Rectal smooth muscle tissue (tissue), 1 donor: ENCODE results near the gene CLDN9.
"Not testable (repeated sequence)": the region's sequence is repeated elsewhere in the genome, so short reads cannot be mapped to it uniquely, and the experiment has no call there.

Experiments used
- H3K27ac ChIP-seq: one replicate; pipeline ENCODE4 v1.7.0; 2013; ENCODE audit warnings: low read depth, low read length, inconsistent platforms
- H3K27me3 ChIP-seq: one replicate; pipeline ENCODE4 v1.7.0; 2013; ENCODE audit warnings: low read length; ENCODE audit not compliant: control insufficient read depth, insufficient read depth
- H3K36me3 ChIP-seq: one replicate; pipeline ENCODE4 v1.7.0; 2013; ENCODE audit warnings: low read length; ENCODE audit not compliant: control insufficient read depth, insufficient read depth
- H3K4me1 ChIP-seq: one replicate; pipeline ENCODE4 v1.7.0; 2013; ENCODE audit warnings: low read length; ENCODE audit not compliant: control insufficient read depth, insufficient read depth
- H3K4me3 ChIP-seq: one replicate; pipeline ENCODE4 v1.7.0; 2013; ENCODE audit warnings: low read length
- H3K9ac ChIP-seq: one replicate; pipeline ENCODE4 v1.7.0; 2013; ENCODE audit warnings: low read length

The CLDN9 gene

GRCh38 chr16:3053330-3053710 is 40.6 kb downstream of the CLDN9 start:
- not testable (repeated sequence) for H3K9ac ChIP-seq, H3K27ac ChIP-seq, H3K4me1 ChIP-seq, H3K36me3 ChIP-seq, H3K4me3 ChIP-seq, H3K27me3 ChIP-seq

DNA sequence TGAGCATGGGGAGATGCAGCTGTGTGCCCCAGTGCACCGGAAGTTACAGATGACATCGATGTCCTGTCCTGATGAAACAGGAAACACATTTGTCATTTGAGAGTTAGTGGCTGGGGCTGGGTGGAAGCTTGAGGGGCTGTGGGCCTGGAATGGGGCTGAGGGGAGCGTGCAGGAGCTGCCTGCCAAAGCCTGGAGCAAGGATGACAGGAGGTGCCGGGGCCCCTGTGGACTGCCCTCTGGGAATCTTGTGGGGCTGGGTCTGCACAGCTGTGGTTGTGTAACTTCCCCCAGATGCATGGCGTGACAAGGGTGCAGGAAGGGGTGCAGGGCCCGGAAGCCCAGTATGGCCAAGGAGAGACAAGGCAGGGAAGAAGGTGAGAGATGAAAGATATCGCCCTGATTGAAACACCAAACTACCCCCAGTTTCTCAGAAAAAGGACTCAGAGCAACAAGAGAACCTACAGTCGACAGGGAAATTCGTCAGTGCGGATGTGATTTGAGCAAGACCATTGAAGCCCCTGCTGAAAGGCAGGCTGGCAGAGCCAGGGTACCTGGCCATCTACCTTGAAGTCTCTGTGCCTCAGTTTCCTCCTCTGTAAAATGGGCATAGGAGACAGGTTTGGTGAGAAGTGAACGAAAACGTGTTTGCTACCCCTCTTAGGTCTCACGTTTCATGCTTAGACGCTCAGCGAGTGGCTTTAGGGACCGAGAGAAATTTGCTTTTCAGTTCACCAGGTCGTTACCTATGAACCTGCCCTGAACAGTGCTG is 42.4 kb downstream of the CLDN9 start:
- H3K27ac ChIP-seq = no peak overlapping the region
- no peak overlapping the region for H3K9ac ChIP-seq
- no peaks in the 10 kb centered on the region for H3K4me1 ChIP-seq
- no peaks in the 10 kb centered on the region for H3K27me3 ChIP-seq
- peaks cover 3% of the 10 kb centered on the region for H3K36me3 ChIP-seq
- no peak overlapping the region for H3K4me3 ChIP-seq

GRCh38 chr16:3055734-3056115 is 43.0 kb downstream of the CLDN9 start:
- not testable (repeated sequence) for H3K9ac ChIP-seq, H3K4me3 ChIP-seq, H3K36me3 ChIP-seq, H3K27me3 ChIP-seq, H3K4me1 ChIP-seq, H3K27ac ChIP-seq

GRCh38 chr16:3056336-3057180 is 43.8 kb downstream of the CLDN9 start:
- Histone ChIP-seq H3K4me3 (no peak overlapping the region), H3K9ac (no peak overlapping the region), H3K27me3 (no peaks in the 10 kb centered on the region), H3K27ac (no peak overlapping the region), H3K4me1 (no peaks in the 10 kb centered on the region), H3K36me3 (peaks cover 3% of the 10 kb centered on the region)

- Histone ChIP-seq H3K27ac (no peak overlapping the region), H3K27me3 (no peaks in the 10 kb centered on the region), H3K9ac (no peak overlapping the region), H3K4me1 (no peaks in the 10 kb centered on the region), H3K36me3 (peaks cover 3% of the 10 kb centered on the region), H3K4me3 (no peak overlapping the region)
These were observed 44.7 kb downstream of the CLDN9 start for GRCh38 chr16:3057181-3058138.

GRCh38 chr16:3058139-3059030 is 45.7 kb downstream of the CLDN9 start:
- Histone ChIP-seq H3K27me3 (no peaks in the 10 kb centered on the region), H3K9ac (peak overlapping the region; percentile 86), H3K4me1 (no peaks in the 10 kb centered on the region), H3K4me3 (peak overlapping the region; percentile 80), H3K36me3 (peaks cover 3% of the 10 kb centered on the region), H3K27ac (peak overlapping the region; percentile 32)

- H3K9ac ChIP-seq = peak overlapping the region; percentile 86
- no peaks in the 10 kb centered on the region for H3K27me3 ChIP-seq
- H3K36me3 ChIP-seq = no peaks in the 10 kb centered on the region
- H3K4me3 ChIP-seq = peak overlapping the region; percentile 80
- H3K27ac ChIP-seq = peak overlapping the region; percentile 55
- H3K4me1 ChIP-seq = no peaks in the 10 kb centered on the region
These were observed 46.5 kb downstream of the CLDN9 start for GRCh38 chr16:3059041-3059722.

DNA sequence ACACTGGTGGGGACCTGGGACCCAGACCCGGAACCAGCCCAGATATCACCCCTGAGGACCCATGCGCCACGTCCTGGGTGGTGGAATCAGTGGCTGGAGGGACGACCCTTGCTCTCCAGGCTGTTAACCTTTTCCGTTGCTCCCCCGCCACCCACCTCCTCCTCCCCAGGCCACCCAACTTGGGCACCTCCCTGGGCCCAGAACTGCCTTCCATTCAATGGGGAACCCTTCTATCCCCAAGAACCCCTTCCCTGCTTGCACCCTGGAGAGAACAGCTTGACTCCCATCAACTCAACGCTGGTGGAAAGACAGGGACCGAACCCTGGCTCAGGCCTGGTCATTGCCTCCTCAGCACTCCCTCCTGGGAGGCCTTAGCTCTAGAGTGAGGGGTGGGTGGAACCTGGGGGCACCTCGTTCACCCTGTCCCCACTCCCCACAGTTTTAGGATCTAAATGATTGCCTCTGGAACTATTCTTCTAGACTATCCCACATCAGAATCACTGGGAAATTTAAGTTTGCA is 47.1 kb downstream of the CLDN9 start:
- Histone ChIP-seq H3K27me3 (no peaks in the 10 kb centered on the region), H3K9ac (peak overlapping the region; percentile 12), H3K36me3 (no peaks in the 10 kb centered on the region), H3K27ac (peak overlapping the region; percentile 55), H3K4me1 (no peaks in the 10 kb centered on the region), H3K4me3 (peak overlapping the region; percentile 66)

GRCh38 chr16:3060339-3061127 is 47.8 kb downstream of the CLDN9 start:
- H3K27ac ChIP-seq = no peak overlapping the region
- H3K4me1 ChIP-seq = no peaks in the 10 kb centered on the region
- H3K36me3 ChIP-seq = no peaks in the 10 kb centered on the region
- H3K9ac ChIP-seq = no peak overlapping the region
- H3K4me3 ChIP-seq = no peak overlapping the region
- no peaks in the 10 kb centered on the region for H3K27me3 ChIP-seq

DNA sequence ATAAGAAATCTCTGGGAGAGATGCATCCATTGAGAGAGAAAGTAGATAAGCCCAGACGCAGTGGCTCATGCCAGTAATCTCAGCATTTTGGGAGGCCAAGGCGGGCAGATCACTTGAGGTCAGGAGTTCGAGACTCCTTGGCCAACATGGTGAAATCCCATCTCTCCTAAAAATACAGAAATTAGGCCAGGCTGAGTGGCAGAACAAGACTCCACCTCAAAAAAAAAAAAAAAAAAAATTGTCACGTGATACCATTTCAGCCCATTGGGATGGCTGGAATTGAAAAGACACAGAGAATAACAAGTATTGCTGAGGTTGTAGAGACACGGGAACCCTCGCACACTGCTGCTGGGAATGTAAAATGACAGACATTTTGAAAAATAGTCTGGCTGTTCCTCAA is 49.8 kb downstream of the CLDN9 start:
- Histone ChIP-seq H3K9ac (no peak overlapping the region), H3K27me3 (no peaks in the 10 kb centered on the region), H3K4me1 (no peaks in the 10 kb centered on the region), H3K27ac (no peak overlapping the region), H3K4me3 (no peak overlapping the region), H3K36me3 (no peaks in the 10 kb centered on the region)
